ENCODE data around the gene FAM118B.

The FAM118B gene

GRCh38 chr11:126311401-126312291, 100.1 kb downstream of the FAM118B start:
- Histone ChIP-seq H3K4me2 (no peak overlapping the region), H3K4me3 (no peak overlapping the region), H3K36me3 (peaks cover 77% of the 10 kb centered on the region), H4K20me1 (0 out of 2 replicates have a peak, but pooled peaks cover 15% of the 10 kb centered on the region), H3K9ac (no peak overlapping the region), H3K27ac (0 out of 2 replicates have a peak overlapping the region, but pooled peaks have one; percentile 31), H3K27me3 (no peaks in the 10 kb centered on the region), H3K4me1 (peaks cover 22% of the 10 kb centered on the region), H3K9me3 (peaks cover 9% of the 10 kb centered on the region)
- no peak for TF ChIP-seq Cebpa-rat (IDR thresholded peaks at IDR 0.05)

Data from BLaER1 (cell line).